ENCODE measurements around the gene DCHS1.

GRCh38 chr11:6584528-6584927, 71.1 kb downstream of the DCHS1 start:
- TF ChIP-seq CTCF (IDR thresholded peaks at IDR 0.05; ENCODE audit: poor library complexity) (no peak), EZH2 (IDR thresholded peaks at IDR 0.05; ENCODE audit: borderline replicate concordance) (no peak), EZH2phosphoT487 (IDR thresholded peaks at IDR 0.05; ENCODE audit: low read depth, severe bottlenecking, unreplicated experiment) (no peak)

Measured in hepatocyte (in vitro differentiated cells).